Panc1 (cell line): ENCODE data around the gene INAFM1. TPM values are rescaled to one million over a fixed set of nuclear protein-coding genes. Genes with fewer than 3 reads are reported as not detected.
A peak's percentile ranks its signal among the peaks of the same experiment; 100 is the strongest.

Source experiments
- ATAC-seq: fragments of 200-7000 bp; cut with Tn5 transposase; 2 replicates; pipeline ENCODE4 v1.9.1; 2020; ENCODE audit warnings: mild to moderate bottlenecking, moderate library complexity
- BruUV-seq: library from RNA; stranded (reverse); fragments of 400-500 nt; replicated peaks from 2 replicates; lab custom pipeline; 2021; lab: Mats Ljungman, UMichigan
- CTCF ChIA-PET: fragments of 300-600 bp; sonication (Branson Sonifier 250); formaldehyde crosslinking; loops from one replicate; lab custom pipeline; 2022; ENCODE audit warnings: antibody characterized with exemption; lab: Charles Lee
- POLR2A ChIA-PET: fragments of 300-600 bp; sonication (Branson Sonifier 250); formaldehyde crosslinking; loops from one replicate; lab custom pipeline; 2022; ENCODE audit warnings: antibody characterized with exemption; lab: Charles Lee
- DNase-seq: peaks from one replicate; pipeline ENCODE4 v3.0.0-alpha.2; 2010; ENCODE audit warnings: low read depth, low spot score
- H3K27ac ChIP-seq: 2 replicates; pipeline ENCODE4 v1.5.1; 2011; ENCODE audit warnings: mild to moderate bottlenecking, low read length, inconsistent platforms
- H3K27me3 ChIP-seq: fragments of 200-500 bp; sonication (Bioruptor generic); 2 replicates; pipeline ENCODE4 v1.6.0; 2014; ENCODE audit warnings: low read length, inconsistent platforms; ENCODE audit not compliant: control insufficient read depth, insufficient read depth
- H3K36me3 ChIP-seq: fragments of 200-500 bp; sonication (Bioruptor generic); 2 replicates; pipeline ENCODE4 v1.5.1; 2014; ENCODE audit warnings: inconsistent platforms, mild to moderate bottlenecking, low read length, moderate library complexity; ENCODE audit not compliant: control insufficient read depth, insufficient read depth
- H3K4me1 ChIP-seq: 2 replicates; pipeline ENCODE4 v1.5.1; 2011; ENCODE audit warnings: inconsistent platforms, mild to moderate bottlenecking, low read length, moderate library complexity; ENCODE audit not compliant: control insufficient read depth, insufficient read depth
- H3K4me3 ChIP-seq, 2 experiments: 2 replicates each; pipeline ENCODE4 v1.5.1; 2011 to 2012; ENCODE audit warnings: low read depth in 2 of 2, low read length in 2 of 2, mild to moderate bottlenecking in 2 of 2, inconsistent platforms in 1 of 2, moderate library complexity in 1 of 2
- H3K9me3 ChIP-seq: fragments of 200-500 bp; sonication (Bioruptor generic); 2 replicates; pipeline ENCODE4 v1.5.1; 2014; ENCODE audit warnings: low read depth, mild to moderate bottlenecking, inconsistent platforms, low read length, moderate library complexity; ENCODE audit not compliant: control insufficient read depth, insufficient read depth
- CTCF ChIP-seq: fragments of 450-650 bp; IDR thresholded peaks from 2 replicates; pipeline ENCODE4 v1.5.1; 2017; ENCODE audit warnings: mild to moderate bottlenecking
- POLR2AphosphoS5 ChIP-seq: IDR thresholded peaks from 2 replicates; pipeline ENCODE4 v1.6.1; 2012; ENCODE audit warnings: mild to moderate bottlenecking, low read depth, low read length, moderate library complexity
- SIN3A ChIP-seq: IDR thresholded peaks from 2 replicates; pipeline ENCODE4 v1.6.1; 2012; ENCODE audit warnings: low read depth, mild to moderate bottlenecking, low read length, moderate library complexity, borderline replicate concordance; ENCODE audit not compliant: insufficient read depth
- TCF7L2 ChIP-seq: IDR thresholded peaks from 2 replicates; pipeline ENCODE4 v1.6.1; 2011; ENCODE audit warnings: mild to moderate bottlenecking, low read depth, low read length, inconsistent platforms
- in situ Hi-C: cut with HindIII; loops from 2 replicates; pipeline ENCODE4 v1.10.0; 2016; ENCODE audit warnings: low sequenced_read_pairs, low pct_unique_long_range_greater_than_20kb
- intact Hi-C: fragments of 100-400 bp; cut with micrococcal nuclease; formaldehyde crosslinking; loops from one replicate; pipeline ENCODE4 v1.10.0; 2022; ENCODE audit not compliant: unreplicated experiment
- total RNA-seq: library from RNA; stranded (reverse); gene quantifications from one replicate; pipeline ENCODE4 v1.2.1, GENCODE V29; 2021; ENCODE audit not compliant: unreplicated experiment
- TF ChIP-seq, protein P1 (sequence below), 2 experiments: IDR thresholded peaks; 2 replicates each; pipeline ENCODE4 v1.6.1; 2011 to 2012; ENCODE audit warnings: low read depth in 2 of 2, control low read depth in 1 of 2, low read length in 1 of 2, mild to moderate bottlenecking in 1 of 2, moderate library complexity in 1 of 2; ENCODE audit not compliant: insufficient read depth in 1 of 2

INAFM1 gene
- total RNA-seq, 1 experiment from 2014 or later = 13.1 TPM

DNA sequence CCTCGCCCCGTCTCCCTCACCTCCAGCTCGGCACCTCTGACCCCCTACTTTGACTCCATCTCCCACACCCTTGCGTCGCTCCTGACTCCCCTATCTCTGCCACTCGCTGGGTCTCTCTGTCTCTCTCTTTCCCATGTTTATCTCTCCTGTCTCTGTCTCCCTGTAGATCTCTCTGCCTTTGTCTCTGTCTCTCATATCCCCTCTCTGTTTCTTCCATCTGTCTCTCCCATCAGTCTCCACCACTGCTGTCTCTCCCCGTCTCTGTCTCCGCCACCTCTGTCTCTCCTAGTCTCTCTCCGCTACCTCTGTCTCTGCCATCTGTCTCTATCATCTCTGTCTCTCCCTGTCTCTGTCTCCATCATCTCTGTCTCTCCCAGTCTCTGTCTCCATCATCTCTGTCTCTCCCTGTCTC, 31.3 kb upstream of the INAFM1 start:
- intact Hi-C loops = no loop called here

GRCh38 chr19:47243776-47244547, 30.7 kb upstream of the INAFM1 start:
- peak; percentile 89 for ATAC-seq
- DNase-seq = no peak
- no peaks in the 10 kb centered on the region for H3K27me3 ChIP-seq
- intact Hi-C loops = no loop called here
- peaks cover 4% of the 10 kb centered on the region for H3K4me1 ChIP-seq
- no peaks in the 10 kb centered on the region for H3K9me3 ChIP-seq
- in situ Hi-C loops = no loop called here
- TF ChIP-seq SIN3A (0 out of 2 replicates have a peak, but pooled peaks have one; percentile 35), CTCF (peak; percentile 96), TCF7L2 (no peak), POLR2AphosphoS5 (peak; percentile 50; the same call in 1 of the 2 replicates)
- TF ChIP-seq, protein P1, sequence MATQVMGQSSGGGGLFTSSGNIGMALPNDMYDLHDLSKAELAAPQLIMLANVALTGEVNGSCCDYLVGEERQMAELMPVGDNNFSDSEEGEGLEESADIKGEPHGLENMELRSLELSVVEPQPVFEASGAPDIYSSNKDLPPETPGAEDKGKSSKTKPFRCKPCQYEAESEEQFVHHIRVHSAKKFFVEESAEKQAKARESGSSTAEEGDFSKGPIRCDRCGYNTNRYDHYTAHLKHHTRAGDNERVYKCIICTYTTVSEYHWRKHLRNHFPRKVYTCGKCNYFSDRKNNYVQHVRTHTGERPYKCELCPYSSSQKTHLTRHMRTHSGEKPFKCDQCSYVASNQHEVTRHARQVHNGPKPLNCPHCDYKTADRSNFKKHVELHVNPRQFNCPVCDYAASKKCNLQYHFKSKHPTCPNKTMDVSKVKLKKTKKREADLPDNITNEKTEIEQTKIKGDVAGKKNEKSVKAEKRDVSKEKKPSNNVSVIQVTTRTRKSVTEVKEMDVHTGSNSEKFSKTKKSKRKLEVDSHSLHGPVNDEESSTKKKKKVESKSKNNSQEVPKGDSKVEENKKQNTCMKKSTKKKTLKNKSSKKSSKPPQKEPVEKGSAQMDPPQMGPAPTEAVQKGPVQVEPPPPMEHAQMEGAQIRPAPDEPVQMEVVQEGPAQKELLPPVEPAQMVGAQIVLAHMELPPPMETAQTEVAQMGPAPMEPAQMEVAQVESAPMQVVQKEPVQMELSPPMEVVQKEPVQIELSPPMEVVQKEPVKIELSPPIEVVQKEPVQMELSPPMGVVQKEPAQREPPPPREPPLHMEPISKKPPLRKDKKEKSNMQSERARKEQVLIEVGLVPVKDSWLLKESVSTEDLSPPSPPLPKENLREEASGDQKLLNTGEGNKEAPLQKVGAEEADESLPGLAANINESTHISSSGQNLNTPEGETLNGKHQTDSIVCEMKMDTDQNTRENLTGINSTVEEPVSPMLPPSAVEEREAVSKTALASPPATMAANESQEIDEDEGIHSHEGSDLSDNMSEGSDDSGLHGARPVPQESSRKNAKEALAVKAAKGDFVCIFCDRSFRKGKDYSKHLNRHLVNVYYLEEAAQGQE (IDR thresholded peaks at IDR 0.05; ENCODE audit: insufficient read depth in 1 of 2, low read depth in 2 of 2, low read length in 1 of 2) = no peak
- ChIA-PET POLR2A (interaction anchor here (0.6 to 1.0 kb wide), 4 partner anchors 10 to 131 kb away, joined by 3 to 4 read pairs (median 3); partner anchors contain the start of genes CCDC9 and ZC3H4), CTCF (interaction anchor here (0.5 to 1.7 kb wide), 8 partner anchors 12 to 113 kb away, joined by 3 to 40 read pairs (median 4); partner anchors contain the start of genes CCDC9 and SAE1)
- TSS peak; percentile 76 for BruUV-seq
- H3K4me3 ChIP-seq = peak overlapping the region; percentile 63 to 80
- H3K36me3 ChIP-seq = no peaks in the 10 kb centered on the region
- H3K27ac ChIP-seq = peak overlapping the region; percentile 91

More for the DNA sequence above, 31.3 kb upstream of the INAFM1 start:
- Histone ChIP-seq H3K27ac (peak overlapping the region; percentile 91), H3K4me1 (peaks cover 4% of the 10 kb centered on the region), H3K9me3 (no peaks in the 10 kb centered on the region), H3K4me3 (peak overlapping the region; percentile 63 to 80), H3K27me3 (no peaks in the 10 kb centered on the region), H3K36me3 (no peaks in the 10 kb centered on the region)
- in situ Hi-C loops = no loop called here
- no peak for DNase-seq
- TSS peak; percentile 95 for BruUV-seq
- ATAC-seq = no peak
- TF ChIP-seq SIN3A = no peak
- no peak for TF ChIP-seq CTCF
- CTCF ChIA-PET = interaction anchor here (0.6 to 1.7 kb wide), 2 partner anchors 33 to 50 kb away, joined by 5 to 40 read pairs; no protein-coding TSS in a partner anchor
- POLR2A ChIA-PET = interaction anchor here (1.0 to 1.4 kb wide), 3 partner anchors 11 to 18 kb away, joined by 3 to 5 read pairs (median 3); partner anchors contain the start of gene CCDC9
